GM12891 (cell line): Measurements from ENCODE around the gene ACTN4.

Experiments used
- PAX5 ChIP-seq: IDR thresholded peaks from 2 replicates; pipeline ENCODE4 v1.6.1; 2011; ENCODE audit warnings: low read length, moderate library complexity, mild to moderate bottlenecking; ENCODE audit not compliant: insufficient read depth, severe bottlenecking
- POLR2A ChIP-seq: IDR thresholded peaks from 2 replicates; pipeline ENCODE4 v1.6.1; 2011; ENCODE audit warnings: low read depth, low read length, control low read depth
- POLR2AphosphoS5 ChIP-seq: IDR thresholded peaks from 2 replicates; pipeline ENCODE4 v1.6.1; 2011; ENCODE audit warnings: low read depth, low read length, control low read depth
- SPI1 ChIP-seq: IDR thresholded peaks from 2 replicates; pipeline ENCODE4 v1.6.1; 2011; ENCODE audit warnings: low read depth, low read length, control low read depth
- TAF1 ChIP-seq: IDR thresholded peaks from 2 replicates; pipeline ENCODE4 v1.6.1; 2011; ENCODE audit warnings: low read depth, low read length, control low read depth

GRCh38 chr19:38720559-38721236 lies 73.2 kb downstream of the ACTN4 start:
- TF ChIP-seq POLR2AphosphoS5, result no peak
- TF ChIP-seq POLR2A, result no peak
- no peak for TF ChIP-seq TAF1
- TF ChIP-seq SPI1, result no peak
- TF ChIP-seq PAX5, result no peak
